HUES48 (cell line): ENCODE measurements around the gene TBC1D2B.

Source experiments
- H3K27ac ChIP-seq: one replicate; pipeline ENCODE4 v1.7.0; 2013; ENCODE audit warnings: low read depth, low read length, inconsistent platforms
- H3K27me3 ChIP-seq: 2 replicates; pipeline ENCODE4 v1.6.1; 2013; ENCODE audit warnings: mild to moderate bottlenecking, low read length; ENCODE audit not compliant: control insufficient read depth, insufficient read depth
- H3K36me3 ChIP-seq: 2 replicates; pipeline ENCODE4 v1.6.1; 2013; ENCODE audit warnings: low read length; ENCODE audit not compliant: control insufficient read depth, insufficient read depth
- H3K4me1 ChIP-seq: 2 replicates; pipeline ENCODE4 v1.6.1; 2013; ENCODE audit warnings: mild to moderate bottlenecking, low read length; ENCODE audit not compliant: control insufficient read depth, insufficient read depth
- H3K4me3 ChIP-seq: 2 replicates; pipeline ENCODE4 v1.5.1; 2013; ENCODE audit warnings: mild to moderate bottlenecking, low read depth, low read length
- H3K9ac ChIP-seq: 2 replicates; pipeline ENCODE4 v1.6.1; 2013; ENCODE audit warnings: mild to moderate bottlenecking, low read depth, low read length, moderate library complexity
- H3K9me3 ChIP-seq: 2 replicates; pipeline ENCODE4 v1.6.1; 2013; ENCODE audit warnings: low read length; ENCODE audit not compliant: control insufficient read depth, insufficient read depth

TBC1D2B gene

DNA sequence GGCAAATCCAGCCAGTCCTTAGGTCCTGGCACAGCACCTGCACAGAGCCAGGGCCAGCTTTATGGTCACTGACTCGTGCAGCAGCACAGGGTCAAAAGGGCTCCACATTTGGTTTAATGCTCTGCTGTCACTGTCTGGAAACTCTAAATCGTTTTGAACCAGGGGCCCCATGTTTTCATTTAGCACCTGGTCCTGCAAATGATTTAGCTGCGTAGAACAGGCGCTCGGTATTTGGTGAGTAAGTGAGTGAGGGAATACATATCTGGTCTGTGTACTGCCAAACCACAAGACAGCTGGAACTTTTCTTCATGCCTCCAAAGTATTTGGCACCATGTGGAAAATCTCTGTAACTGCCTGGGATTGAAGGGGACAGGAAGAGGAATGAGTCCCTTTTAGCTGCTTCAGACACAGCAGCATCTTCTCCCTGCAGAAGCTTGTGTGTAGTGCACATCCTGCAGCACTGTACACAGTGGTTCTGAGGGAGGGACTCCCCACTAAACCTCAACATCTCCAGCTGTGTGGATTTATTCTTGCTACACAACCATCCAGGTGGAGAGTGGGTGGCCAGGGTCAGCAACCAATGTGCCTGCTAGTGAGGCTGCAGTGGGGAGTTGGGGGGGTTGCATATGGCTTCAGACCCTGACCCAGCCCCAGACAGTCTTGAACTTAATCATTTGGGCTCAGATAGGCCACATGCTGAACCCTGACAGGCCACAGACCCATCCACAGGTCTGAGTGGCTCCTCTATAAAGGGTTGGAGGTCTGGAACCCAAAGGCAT, 15.9 kb upstream of the TBC1D2B start:
- Histone ChIP-seq H3K27me3 (peaks cover 5% of the 10 kb centered on the region), H3K27ac (no peak overlapping the region), H3K4me1 (no peaks in the 10 kb centered on the region), H3K9ac (no peak overlapping the region), H3K36me3 (no peaks in the 10 kb centered on the region), H3K9me3 (no peaks in the 10 kb centered on the region), H3K4me3 (no peak overlapping the region)

DNA sequence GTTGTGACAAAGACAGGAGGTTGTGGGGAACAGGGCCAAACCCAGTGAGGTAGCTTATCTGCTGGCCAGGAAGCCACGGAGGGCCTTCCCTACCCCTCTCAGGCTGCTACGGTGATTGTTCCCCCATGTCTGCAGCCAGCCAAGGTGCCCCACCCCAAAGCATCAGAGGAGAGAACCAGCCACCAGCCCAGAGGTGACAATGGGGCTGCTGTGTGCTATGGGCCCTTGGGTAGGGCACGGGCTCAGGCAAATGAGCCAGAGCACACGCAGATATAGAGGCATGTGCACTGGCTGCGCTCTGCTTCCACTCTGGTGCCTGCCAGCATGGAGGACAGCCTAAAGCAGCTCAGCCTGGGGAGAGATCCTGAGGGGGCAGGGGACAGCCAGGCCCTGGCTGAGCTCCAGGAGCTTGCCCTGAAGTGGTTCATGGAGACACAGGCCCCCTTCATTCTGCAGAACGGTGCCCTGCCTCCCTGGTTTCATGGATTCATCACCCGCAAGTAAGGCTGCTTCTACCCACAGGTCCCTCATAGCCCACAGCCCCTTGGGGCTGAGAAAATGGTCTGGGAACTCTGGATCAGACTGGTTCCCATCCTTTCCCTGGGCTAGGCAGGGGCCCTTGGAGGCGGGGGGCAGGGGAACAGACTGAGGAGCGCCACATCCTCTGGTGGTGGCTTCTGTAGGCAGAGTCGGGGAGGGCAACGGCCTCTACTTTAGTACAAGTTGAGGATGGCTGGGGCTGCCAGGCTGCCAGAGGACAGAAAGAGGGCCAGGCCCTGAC, 14.9 kb upstream of the TBC1D2B start, which contains the start of gene SH2D7:
SH2D7 (plus strand) TSS at position 301 of the 781 bp plus-strand sequence; CDS start at position 325, 24 bp downstream.
- Histone ChIP-seq H3K9ac (no peak within 1 kb of the TSS), H3K4me3 (no peak within 1 kb of the TSS), H3K27me3 (peaks cover 5% of the 10 kb centered on the region), H3K27ac (no peak within 1 kb of the TSS), H3K4me1 (no peaks in the 10 kb centered on the region), H3K9me3 (no peaks in the 10 kb centered on the region), H3K36me3 (no peaks in the 10 kb centered on the region)

DNA sequence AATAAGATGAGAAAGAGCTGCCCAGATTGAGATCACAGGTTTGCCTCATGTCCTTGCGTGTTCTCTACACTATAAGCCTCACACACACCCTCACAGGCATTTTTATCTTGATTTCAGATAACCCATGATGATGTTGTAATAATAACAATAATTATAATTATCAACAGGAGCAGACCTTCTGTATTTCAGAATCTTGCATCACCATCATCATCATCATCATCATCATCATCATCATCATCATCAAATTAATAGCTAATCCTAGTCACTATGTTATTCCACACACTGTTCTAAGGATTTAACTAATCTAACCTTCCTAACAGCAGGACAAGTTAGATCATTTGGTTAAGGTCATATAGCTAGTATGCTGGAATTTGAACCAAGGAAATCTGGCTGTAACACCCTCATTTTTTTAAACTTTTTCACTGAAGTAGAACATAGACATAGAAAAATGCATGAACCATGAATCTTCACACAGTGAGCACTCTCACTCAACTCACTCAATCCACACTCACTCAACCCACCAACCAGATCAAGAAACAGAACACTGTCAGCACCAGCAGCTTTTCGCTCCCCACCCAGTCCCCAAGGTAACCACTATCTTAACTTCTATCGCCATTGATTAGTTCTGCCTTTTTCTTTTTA, 13.0 kb upstream of the TBC1D2B start:
- Histone ChIP-seq H3K4me3 (no peak overlapping the region), H3K4me1 (no peaks in the 10 kb centered on the region), H3K36me3 (no peaks in the 10 kb centered on the region), H3K9me3 (no peaks in the 10 kb centered on the region), H3K27me3 (peaks cover 5% of the 10 kb centered on the region), H3K27ac (no peak overlapping the region), H3K9ac (no peak overlapping the region)

DNA sequence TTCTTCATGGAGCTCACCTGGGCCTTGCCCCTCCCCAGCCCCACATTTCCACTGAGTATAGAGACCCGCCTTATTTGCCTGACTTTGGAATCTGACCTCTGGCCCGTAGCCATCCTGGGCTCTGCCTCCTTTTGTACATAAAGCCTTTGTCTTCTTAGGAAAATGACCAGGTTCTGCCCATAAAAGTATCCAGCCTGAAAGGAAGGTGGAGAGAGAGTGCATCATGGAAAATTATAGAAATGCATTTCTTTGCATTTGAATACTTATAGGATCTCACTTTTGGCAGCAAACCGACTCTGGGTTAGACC, 11.2 kb upstream of the TBC1D2B start:
- Histone ChIP-seq H3K9me3 (no peaks in the 10 kb centered on the region), H3K4me1 (no peaks in the 10 kb centered on the region), H3K4me3 (no peak overlapping the region), H3K36me3 (no peaks in the 10 kb centered on the region), H3K27me3 (no peaks in the 10 kb centered on the region; the same call in 1 of the 2 replicates), H3K9ac (no peak overlapping the region), H3K27ac (no peak overlapping the region)

DNA sequence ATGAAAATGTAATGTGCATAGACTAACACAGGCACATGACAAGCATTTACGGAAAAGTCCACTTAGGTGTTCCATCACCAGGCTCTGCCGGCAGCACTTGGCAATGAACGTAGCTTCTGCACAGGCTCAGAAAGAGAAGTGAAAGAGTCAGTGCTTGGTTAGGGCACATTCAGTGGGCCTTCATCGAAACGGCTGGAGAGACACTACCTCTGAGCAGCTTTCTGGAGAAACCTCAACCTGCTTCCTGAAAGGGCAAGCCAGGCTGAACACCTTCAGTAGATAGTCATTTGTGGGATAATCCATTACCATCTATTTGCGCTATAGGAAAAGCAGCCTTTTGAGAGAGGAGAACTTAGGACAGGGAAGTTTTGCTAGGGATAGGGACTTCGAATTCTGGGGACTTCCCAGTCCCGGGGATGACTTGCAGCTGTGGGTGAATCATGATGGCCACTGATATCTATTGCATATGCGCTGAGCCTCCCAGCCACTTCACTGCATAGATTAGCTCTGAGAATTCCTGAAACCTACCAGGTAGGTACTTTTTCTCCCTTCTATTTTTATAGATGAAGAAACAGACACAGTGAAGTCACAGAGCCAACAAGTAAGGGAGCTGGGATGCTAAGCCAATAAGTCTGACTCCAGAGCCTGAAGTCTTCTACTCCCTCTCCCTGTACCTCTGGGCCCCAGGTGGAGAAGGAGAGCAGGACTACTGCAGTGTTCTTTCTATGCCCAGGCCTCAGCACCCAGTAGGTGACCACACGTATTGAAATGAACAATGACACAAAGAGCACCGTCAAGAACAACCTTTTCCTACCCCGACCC, 10.7 kb upstream of the TBC1D2B start:
- no peak overlapping the region for H3K9ac ChIP-seq
- no peaks in the 10 kb centered on the region; the same call in 1 of the 2 replicates for H3K27me3 ChIP-seq
- no peaks in the 10 kb centered on the region for H3K9me3 ChIP-seq
- no peak overlapping the region for H3K27ac ChIP-seq
- H3K36me3 ChIP-seq: no peaks in the 10 kb centered on the region
- H3K4me1 ChIP-seq: no peaks in the 10 kb centered on the region
- H3K4me3 ChIP-seq: no peak overlapping the region

DNA sequence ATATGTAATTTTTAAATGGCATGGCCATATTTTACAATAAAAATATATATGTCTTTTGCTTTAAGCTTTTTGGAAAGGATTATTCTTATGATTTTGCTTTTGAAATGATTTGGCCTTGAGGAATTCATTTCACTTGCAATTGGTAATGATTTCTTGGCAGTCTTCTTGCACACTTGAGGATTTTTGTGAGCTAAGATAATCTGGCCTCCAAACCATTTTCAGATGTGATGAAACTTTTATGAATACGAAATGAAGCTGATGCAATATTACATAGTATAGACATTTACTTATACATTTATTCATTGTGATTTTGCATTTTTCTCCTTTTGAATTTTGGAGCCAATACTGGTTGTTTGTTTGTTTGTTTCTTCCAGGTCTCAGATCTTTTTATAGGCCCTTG, 8.4 kb upstream of the TBC1D2B start:
- H3K4me1 ChIP-seq: no peaks in the 10 kb centered on the region
- no peaks in the 10 kb centered on the region for H3K36me3 ChIP-seq
- no peak overlapping the region for H3K27ac ChIP-seq
- no peak overlapping the region for H3K4me3 ChIP-seq
- no peaks in the 10 kb centered on the region; the same call in 1 of the 2 replicates for H3K27me3 ChIP-seq
- no peaks in the 10 kb centered on the region for H3K9me3 ChIP-seq
- no peak overlapping the region for H3K9ac ChIP-seq

DNA sequence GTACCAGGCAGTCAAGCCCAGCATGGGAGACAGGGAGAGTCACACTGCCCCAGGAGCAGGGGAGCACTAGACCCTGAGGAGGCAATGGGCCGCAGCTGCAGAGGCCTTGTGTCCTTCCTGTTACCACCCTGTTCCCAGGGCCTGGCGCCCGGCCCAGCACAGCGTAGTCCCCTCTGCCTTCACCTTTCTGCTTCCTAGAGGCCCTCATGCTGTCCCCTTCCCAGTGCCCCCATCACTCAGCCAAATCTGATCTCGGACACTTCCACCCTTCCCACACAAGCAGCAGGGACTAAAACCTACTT, 6.9 kb upstream of the TBC1D2B start:
- H3K9me3 ChIP-seq: no peaks in the 10 kb centered on the region
- H3K4me1 ChIP-seq: no peaks in the 10 kb centered on the region
- H3K4me3 ChIP-seq: no peak overlapping the region
- H3K9ac ChIP-seq: no peak overlapping the region
- no peak overlapping the region for H3K27ac ChIP-seq
- H3K36me3 ChIP-seq: no peaks in the 10 kb centered on the region
- H3K27me3 ChIP-seq: no peaks in the 10 kb centered on the region; the same call in 1 of the 2 replicates

DNA sequence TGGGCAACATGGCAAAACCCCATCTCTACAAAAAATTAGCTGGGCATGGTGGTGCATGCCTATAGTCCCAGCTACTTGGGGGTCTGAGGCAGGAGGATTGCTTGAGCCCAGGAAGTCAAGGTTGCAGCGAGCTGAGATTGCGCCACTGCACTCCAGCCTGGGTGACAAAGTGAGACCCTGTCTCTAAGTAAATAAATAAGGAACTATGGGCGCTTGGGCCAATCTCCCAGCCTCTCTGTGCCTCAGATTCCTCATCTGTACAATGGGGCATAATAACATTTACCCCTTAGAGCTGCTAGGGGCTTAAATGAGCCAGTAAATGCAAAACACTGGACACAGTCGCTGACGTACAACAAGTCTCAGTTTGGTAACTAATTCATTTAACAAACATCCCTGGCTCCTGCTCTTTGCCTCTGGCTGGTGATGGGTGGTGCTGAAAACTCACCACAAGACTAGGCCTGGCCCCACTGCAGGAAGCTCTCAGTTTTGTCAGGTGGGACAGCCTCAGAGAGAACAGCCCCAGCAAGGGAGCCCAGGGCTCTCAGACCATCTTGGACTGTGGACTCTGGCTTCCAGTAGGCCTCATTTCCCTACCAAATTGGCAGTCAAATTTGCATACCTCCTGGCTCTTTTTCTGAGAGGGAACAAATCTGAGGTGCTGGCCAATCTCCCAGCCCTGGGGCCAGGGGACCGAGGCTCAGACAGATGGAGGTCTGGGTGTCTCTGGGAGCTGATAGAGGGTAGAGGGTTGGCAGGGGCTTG, 6.4 kb upstream of the TBC1D2B start:
- H3K4me1 ChIP-seq: no peaks in the 10 kb centered on the region
- no peaks in the 10 kb centered on the region for H3K36me3 ChIP-seq
- no peak overlapping the region for H3K4me3 ChIP-seq
- H3K27me3 ChIP-seq: no peaks in the 10 kb centered on the region; the same call in 1 of the 2 replicates
- H3K27ac ChIP-seq: no peak overlapping the region
- H3K9me3 ChIP-seq: no peaks in the 10 kb centered on the region
- no peak overlapping the region for H3K9ac ChIP-seq

DNA sequence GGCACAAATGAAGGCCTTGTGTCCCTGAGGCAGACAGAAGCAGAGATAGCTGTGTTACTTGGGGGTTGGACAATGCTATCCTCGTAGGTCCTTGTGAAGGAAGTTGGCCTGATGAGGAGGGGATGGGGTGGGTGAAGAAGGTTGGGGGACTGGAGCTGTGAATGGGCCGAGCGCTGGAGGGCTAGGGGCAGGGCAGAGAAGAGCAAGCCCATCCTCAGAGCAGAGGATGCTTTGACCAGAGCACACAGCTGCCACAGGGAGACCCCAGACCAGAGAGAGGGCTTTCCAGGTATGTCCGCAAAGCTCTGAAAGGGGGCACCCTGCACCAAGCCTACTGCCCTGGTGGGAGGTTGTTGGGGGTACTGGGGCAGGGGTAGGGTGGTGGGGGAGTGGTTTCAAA, 5.7 kb upstream of the TBC1D2B start:
- Histone ChIP-seq H3K27ac (no peak overlapping the region), H3K4me1 (no peaks in the 10 kb centered on the region)

DNA sequence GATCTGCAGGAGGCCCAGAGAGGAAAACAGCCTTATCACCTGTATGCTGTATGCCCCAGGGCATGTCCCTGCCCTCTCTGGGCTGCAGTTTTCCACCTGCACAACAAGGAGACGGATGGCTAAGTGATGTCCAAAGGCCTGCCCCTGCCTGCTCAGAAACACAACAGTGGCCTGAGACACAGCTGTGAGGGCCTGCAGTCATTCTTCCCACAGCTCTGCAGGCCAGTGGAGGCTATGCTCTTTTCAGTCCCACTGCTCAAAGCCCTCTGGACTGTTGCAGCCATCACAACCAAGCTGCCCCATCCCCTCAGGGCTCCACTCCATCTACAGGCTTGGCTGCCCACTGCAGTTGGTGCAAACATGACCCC, 5.2 kb upstream of the TBC1D2B start:
- H3K36me3 ChIP-seq: no peaks in the 10 kb centered on the region
- H3K27ac ChIP-seq: no peak overlapping the region
- H3K4me3 ChIP-seq: no peak overlapping the region
- no peaks in the 10 kb centered on the region for H3K27me3 ChIP-seq
- no peaks in the 10 kb centered on the region for H3K4me1 ChIP-seq
- H3K9ac ChIP-seq: no peak overlapping the region
- H3K9me3 ChIP-seq: no peaks in the 10 kb centered on the region

More for the DNA sequence above, 5.7 kb upstream of the TBC1D2B start:
- H3K9ac ChIP-seq: no peak overlapping the region
- no peak overlapping the region for H3K4me3 ChIP-seq
- H3K27me3 ChIP-seq: no peaks in the 10 kb centered on the region
- no peaks in the 10 kb centered on the region for H3K9me3 ChIP-seq
- no peaks in the 10 kb centered on the region for H3K36me3 ChIP-seq
